Gastroesophageal sphincter (tissue), 4 donors: ENCODE data around the gene TYRO3. TPM values are rescaled to one million over a fixed set of nuclear protein-coding genes. Genes with fewer than 3 reads are reported as not detected.

Source experiments
- ATAC-seq: fragments of 150-250 bp; one replicate; pipeline ENCODE4 v1.9.1; 2016; ENCODE audit warnings: mild to moderate bottlenecking, moderate library complexity
- H3K27ac ChIP-seq, 4 donors: fragments of 200-600 bp; sonication (generic) in 3 of 4; 1 replicate in 3 of 4; 2 replicates in 1 of 4; pipeline ENCODE4 v1.5.1; 2016 to 2019
- H3K27me3 ChIP-seq: fragments of 200-600 bp; sonication (generic); one replicate; pipeline ENCODE4 v1.5.1; 2019
- H3K36me3 ChIP-seq, 2 donors: fragments of 200-600 bp; sonication (generic); one replicate each; pipeline ENCODE4 v1.5.1; 2019; ENCODE audit warnings: control low read depth in 1 of 2
- H3K4me1 ChIP-seq, 3 donors: fragments of 200-600 bp; sonication (generic); 1 replicate in 2 of 3; 2 replicates in 1 of 3; pipeline ENCODE4 v1.5.1; 2016 to 2019; ENCODE audit warnings: control low read depth in 2 of 3
- H3K4me3 ChIP-seq, 2 donors: fragments of 200-600 bp; sonication (generic); one replicate each; pipeline ENCODE4 v1.5.1; 2019; ENCODE audit warnings: mild to moderate bottlenecking in 1 of 2, moderate library complexity in 1 of 2
- H3K9me3 ChIP-seq, 3 donors: fragments of 200-600 bp; sonication (generic); one replicate each; pipeline ENCODE4 v1.5.1; 2017 to 2019; ENCODE audit warnings: control low read depth in 2 of 3
- CTCF ChIP-seq, 4 experiments: fragments of 200-600 bp in 2 of 4; fragments of 450-650 bp in 2 of 4; sonication (generic) in 1 of 4; IDR thresholded peaks; one replicate each; pipeline ENCODE4 v1.5.1; 2017 to 2019; ENCODE audit warnings: antibody characterized with exemption in 4 of 4, mild to moderate bottlenecking in 2 of 4, moderate library complexity in 2 of 4
- EP300 ChIP-seq: sonication (generic); formaldehyde crosslinking; IDR thresholded peaks from one replicate; pipeline ENCODE4 v1.6.1; 2017; ENCODE audit warnings: antibody characterized with exemption, mild to moderate bottlenecking
- POLR2A ChIP-seq, 2 donors: fragments of 450-650 bp; IDR thresholded peaks; one replicate each; pipeline ENCODE4 v1.6.1; 2017; ENCODE audit warnings: antibody characterized with exemption in 2 of 2, mild to moderate bottlenecking in 2 of 2, moderate library complexity in 1 of 2
- POLR2AphosphoS5 ChIP-seq: sonication (generic); formaldehyde crosslinking; IDR thresholded peaks from one replicate; pipeline ENCODE4 v1.6.1; 2017; ENCODE audit warnings: antibody characterized with exemption
- WGBS, 2 donors: methylation state at CpG; one replicate each; pipeline ENCODE4 v1.1.5; 2018; ENCODE audit warnings: low coverage in 1 of 2; 5-methylcytosine and 5-hydroxymethylcytosine counted together
- total RNA-seq, 4 donors: library from RNA; depleted of rRNA; stranded (reverse); fragments of >200 nt; gene quantifications; one replicate each; pipeline ENCODE4 v1.1.0, GENCODE V29; 2016

The TYRO3 gene
- total RNA-seq, 4 donors from 2014 or later = 3.1 to 9.5 (median 8.4) TPM

- H3K36me3 ChIP-seq = no peaks in the 10 kb centered on the region
- 79 to 94% methylated on average over 5 of the region's 9 CpGs for WGBS, 2 donors
- H3K4me1 ChIP-seq = no peaks in the 10 kb centered on the region
- TF ChIP-seq POLR2AphosphoS5 = no peak
- no peak for TF ChIP-seq CTCF (IDR thresholded peaks at IDR 0.05)
- no peak for TF ChIP-seq POLR2A (IDR thresholded peaks at IDR 0.05)
- no peak for TF ChIP-seq EP300
- no peak overlapping the region for H3K27ac ChIP-seq
- no peaks in the 10 kb centered on the region for H3K9me3 ChIP-seq
- peaks cover 6% of the 10 kb centered on the region for H3K27me3 ChIP-seq
- no peak for ATAC-seq
- H3K4me3 ChIP-seq = no peak overlapping the region
Observed at GRCh38 chr15:41550066-41550775, 8.8 kb upstream of the TYRO3 start.

- no peaks in the 10 kb centered on the region for H3K9me3 ChIP-seq
- ATAC-seq = no peak
- H3K4me1 ChIP-seq = peaks cover 0 to 11% (median 10%) of the 10 kb centered on the region in 3 donors
- no peak overlapping the region for H3K27ac ChIP-seq
- peaks cover 2% of the 10 kb centered on the region for H3K27me3 ChIP-seq
- 57 to 100% methylated on average over 1 of the region's 1 CpG for WGBS, 2 donors
- H3K36me3 ChIP-seq = no peaks in the 10 kb centered on the region
- no peak overlapping the region for H3K4me3 ChIP-seq
- TF ChIP-seq CTCF (IDR thresholded peaks at IDR 0.05) (no peak), POLR2A (IDR thresholded peaks at IDR 0.05) (no peak), EP300 (no peak), POLR2AphosphoS5 (no peak)
Observed at GRCh38 chr15:41553731-41554130, 5.3 kb upstream of the TYRO3 start.

- Histone ChIP-seq H3K36me3 (no peaks in the 10 kb centered on the region), H3K27me3 (no peaks in the 10 kb centered on the region), H3K9me3 (no peaks in the 10 kb centered on the region), H3K4me3 (no peak overlapping the region), H3K4me1 (peaks cover 0 to 14% (median 10%) of the 10 kb centered on the region in 3 donors), H3K27ac (no peak overlapping the region)
- TF ChIP-seq CTCF (IDR thresholded peaks at IDR 0.05) = no peak
- TF ChIP-seq POLR2AphosphoS5 = no peak
- TF ChIP-seq EP300 = no peak
- TF ChIP-seq POLR2A (IDR thresholded peaks at IDR 0.05) = no peak
- no peak for ATAC-seq
- WGBS, 2 donors = 87 to 100% methylated on average over 1 to 3 of the region's 5 CpGs
Observed at GRCh38 chr15:41554343-41554742, 4.7 kb upstream of the TYRO3 start.

GRCh38 chr15:41554915-41555314 is 4.1 kb upstream of the TYRO3 start:
- TF ChIP-seq POLR2A (IDR thresholded peaks at IDR 0.05) = no peak
- no peak for TF ChIP-seq CTCF (IDR thresholded peaks at IDR 0.05)
- TF ChIP-seq EP300 = no peak
- TF ChIP-seq POLR2AphosphoS5 = no peak
- Histone ChIP-seq H3K27me3 (no peaks in the 10 kb centered on the region), H3K4me3 (no peak overlapping the region), H3K36me3 (no peaks in the 10 kb centered on the region), H3K4me1 (peaks cover 0 to 20% (median 10%) of the 10 kb centered on the region in 3 donors), H3K27ac (no peak overlapping the region), H3K9me3 (no peaks in the 10 kb centered on the region)
- WGBS, 2 donors = 85 to 86% methylated on average over 2 to 3 of the region's 3 CpGs
- ATAC-seq = no peak

- no peak for ATAC-seq
- TF ChIP-seq CTCF (IDR thresholded peaks at IDR 0.05) = no peak
- no peak for TF ChIP-seq POLR2A (IDR thresholded peaks at IDR 0.05)
- TF ChIP-seq POLR2AphosphoS5 = no peak
- no peak for TF ChIP-seq EP300
Observed at GRCh38 chr15:41556677-41557076, 2.3 kb upstream of the TYRO3 start.

More at GRCh38 chr15:41556677-41557076, 2.3 kb upstream of the TYRO3 start:
- Histone ChIP-seq H3K9me3 (no peaks in the 10 kb centered on the region), H3K27me3 (no peaks in the 10 kb centered on the region), H3K27ac (no peak overlapping the region), H3K4me1 (peaks cover 0 to 35% (median 10%) of the 10 kb centered on the region in 3 donors), H3K36me3 (no peaks in the 10 kb centered on the region), H3K4me3 (no peak overlapping the region)
- WGBS, 2 donors = 77% methylated on average over 2 of the region's 5 CpGs; no CpG with 5 or more reads in 1 of the 2 donors
